Body of pancreas (tissue), 4 donors: Measurements from ENCODE around the gene MLLT6.
A peak's percentile ranks its signal among the peaks of the same experiment; 100 is the strongest.

Experiments
- CTCF ChIP-seq, 7 experiments: fragments of 450-650 bp in 4 of 7; fragments of 200-600 bp in 3 of 7; sonication (generic) in 3 of 7; IDR thresholded peaks; one replicate each; pipeline ENCODE4 v1.5.1; 2016 to 2019; ENCODE audit warnings: antibody characterized with exemption in 7 of 7
- POLR2A ChIP-seq, 3 donors: fragments of 450-650 bp; IDR thresholded peaks; one replicate each; pipeline ENCODE4 v1.6.1; 2016; ENCODE audit warnings: antibody characterized with exemption in 3 of 3, mild to moderate bottlenecking in 2 of 3

- TF ChIP-seq POLR2A (IDR thresholded peaks at IDR 0.05) (peak; percentile 70 to 92 (median 88)), CTCF (IDR thresholded peaks at IDR 0.05) (no peak)
Observed at GRCh38 chr17:38702166-38702915, 2.7 kb upstream of the MLLT6 start.
